Adrenal gland (tissue), 12 donors: ENCODE results near the gene EFCAB8. TPM values are rescaled to one million over a fixed set of nuclear protein-coding genes. Genes with fewer than 3 reads are reported as not detected.

Experiments
- DNase-seq, 7 donors: peaks; one replicate each; pipeline ENCODE4 v3.0.0-alpha.2; 2019 to 2020
- H3K27ac ChIP-seq, 5 donors: fragments of 200-600 bp; sonication (generic) in 4 of 5; 1 replicate in 3 of 5; 2 replicates in 2 of 5; pipeline versions ENCODE4 v1.5.1 to v1.8.0; 2016 to 2020; ENCODE audit warnings: mild to moderate bottlenecking in 1 of 5
- H3K27me3 ChIP-seq: fragments of 200-600 bp; 2 replicates; pipeline ENCODE4 v1.8.0; 2021
- H3K36me3 ChIP-seq, 2 donors: fragments of 200-600 bp; replicated peaks in 1 of 2; 1 replicate in 1 of 2; 2 replicates in 1 of 2; pipeline versions ENCODE4 v1.5.1 to v1.8.0; 2018 to 2022
- H3K4me1 ChIP-seq, 2 donors: fragments of 200-600 bp; replicated peaks in 1 of 2; 1 replicate in 1 of 2; 2 replicates in 1 of 2; pipeline versions ENCODE4 v1.5.1 to v1.8.0; 2018 to 2021
- H3K4me3 ChIP-seq, 4 donors: fragments of 200-600 bp; sonication (generic) in 3 of 4; one replicate each; pipeline ENCODE4 v1.5.1; 2016 to 2018
- H3K9me3 ChIP-seq, 3 donors: fragments of 200-600 bp; sonication (generic) in 1 of 3; replicated peaks in 1 of 3; 1 replicate in 2 of 3; 2 replicates in 1 of 3; pipeline versions ENCODE4 v1.5.1 to v1.8.0; 2016 to 2021
- POLR2A ChIP-seq, 2 donors: fragments of 450-650 bp; IDR thresholded peaks; one replicate each; pipeline ENCODE4 v1.6.1; 2017; ENCODE audit warnings: antibody characterized with exemption in 2 of 2, mild to moderate bottlenecking in 2 of 2, moderate library complexity in 1 of 2
- WGBS, 4 donors: extraction: QIAGEN DNeasy Blood & Tissue Kit in 2 of 4; methylation state at CpG; one replicate each; pipeline versions ENCODE4 v1.1.5 to v1.1.7; 2013 to 2017; 5-methylcytosine and 5-hydroxymethylcytosine counted together
- intact Hi-C, 2 donors: fragments of 100-400 bp; cut with DNase I; formaldehyde crosslinking; loops; one replicate each; pipeline versions ENCODE4 v1.14.1 to v1.15.0; 2022 to 2023
- polyA plus RNA-seq, 3 donors: library from polyadenylated mRNA; stranded (reverse); fragments of 200-250 nt in 2 of 3; fragments of 350-450 nt in 1 of 3; fragmentation: Illumina TruSeq in 1 of 3; extraction: RNeasy Lipid Tissue Mini Kit (QIAGEN cat#74804) in 1 of 3; gene quantifications; one replicate each; pipeline ENCODE4 v1.2.3, GENCODE V29; 2013 to 2014
- total RNA-seq, 9 donors: library from RNA; depleted of rRNA in 4 of 9; stranded (reverse); fragments of >200 nt in 4 of 9; fragments of 120-200 nt in 1 of 9; fragmentation: NEBNext Ultra II Directional in 1 of 9; extraction: Animal tissue kit (Norgen Biotek cat#: 25700) in 1 of 9; gene quantifications; one replicate each; pipeline versions ENCODE4 v1.1.0 to v1.2.4, GENCODE V29; 2013 to 2023
- TF ChIP-seq, protein P1 (sequence below), 6 experiments: fragments of 450-650 bp in 4 of 6; fragments of 200-600 bp in 2 of 6; sonication (generic) in 1 of 6; IDR thresholded peaks; 1 replicate in 5 of 6; 2 replicates in 1 of 6; pipeline versions ENCODE4 v1.5.1 to v1.8.0; 2016 to 2021; ENCODE audit warnings: antibody characterized with exemption in 6 of 6, mild to moderate bottlenecking in 2 of 6, moderate library complexity in 1 of 6
- donor health status: healthy with polysubstance abuse.
- donor health status: Bipolar disorder and iron deficiency.
- donor health status: DM: yes; HTN: yes; CAD: no.
- donor health status: DM: no; HTN: no; CAD: no.
- donor health status: DM: no; HTN: no; CAD: no.
- donor health status: DM: yes; HTN: yes; CAD: no.

EFCAB8 gene
- total and polyA plus RNA-seq, 12 donors, result 0.03 to 0.40 (median 0.06) TPM; not detected in 8

DNA sequence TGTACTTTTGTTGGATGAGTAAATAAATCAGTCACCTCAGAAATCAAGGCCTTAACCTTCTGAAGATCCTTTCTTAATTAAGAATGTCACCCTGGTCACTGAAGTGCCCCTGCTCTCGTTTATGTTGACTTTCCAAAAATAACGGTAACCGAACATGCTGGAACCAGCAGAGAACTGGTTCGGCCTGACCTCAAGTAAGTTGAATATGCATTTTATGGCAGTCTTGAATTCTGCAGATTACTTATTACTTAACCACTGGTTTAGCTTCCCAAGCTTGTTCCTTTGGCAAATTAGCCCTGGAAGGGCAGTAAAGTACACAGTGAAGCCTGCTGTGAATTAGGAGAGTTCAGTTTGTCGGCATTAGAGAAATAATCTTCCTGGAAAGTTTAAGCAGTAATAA, 26.7 kb upstream of the EFCAB8 start:
- Histone ChIP-seq H3K36me3 (peaks cover 0 to 43% of the 10 kb centered on the region in 2 donors), H3K9me3 (no peaks in the 10 kb centered on the region), H3K27ac (no peak overlapping the region), H3K4me3 (no peak overlapping the region), H3K4me1 (peaks cover 12 to 22% of the 10 kb centered on the region in 2 donors), H3K27me3 (no peaks in the 10 kb centered on the region)
- WGBS, 4 donors, result 78 to 83% (median 80%) methylated on average over 5 of the region's 5 CpGs
- DNase-seq, result no peak
- no peak for TF ChIP-seq POLR2A (IDR thresholded peaks at IDR 0.05)
- TF ChIP-seq, protein P1, sequence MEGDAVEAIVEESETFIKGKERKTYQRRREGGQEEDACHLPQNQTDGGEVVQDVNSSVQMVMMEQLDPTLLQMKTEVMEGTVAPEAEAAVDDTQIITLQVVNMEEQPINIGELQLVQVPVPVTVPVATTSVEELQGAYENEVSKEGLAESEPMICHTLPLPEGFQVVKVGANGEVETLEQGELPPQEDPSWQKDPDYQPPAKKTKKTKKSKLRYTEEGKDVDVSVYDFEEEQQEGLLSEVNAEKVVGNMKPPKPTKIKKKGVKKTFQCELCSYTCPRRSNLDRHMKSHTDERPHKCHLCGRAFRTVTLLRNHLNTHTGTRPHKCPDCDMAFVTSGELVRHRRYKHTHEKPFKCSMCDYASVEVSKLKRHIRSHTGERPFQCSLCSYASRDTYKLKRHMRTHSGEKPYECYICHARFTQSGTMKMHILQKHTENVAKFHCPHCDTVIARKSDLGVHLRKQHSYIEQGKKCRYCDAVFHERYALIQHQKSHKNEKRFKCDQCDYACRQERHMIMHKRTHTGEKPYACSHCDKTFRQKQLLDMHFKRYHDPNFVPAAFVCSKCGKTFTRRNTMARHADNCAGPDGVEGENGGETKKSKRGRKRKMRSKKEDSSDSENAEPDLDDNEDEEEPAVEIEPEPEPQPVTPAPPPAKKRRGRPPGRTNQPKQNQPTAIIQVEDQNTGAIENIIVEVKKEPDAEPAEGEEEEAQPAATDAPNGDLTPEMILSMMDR (IDR thresholded peaks at IDR 0.05), result no peak
- intact Hi-C loops, result no loop called here

DNA sequence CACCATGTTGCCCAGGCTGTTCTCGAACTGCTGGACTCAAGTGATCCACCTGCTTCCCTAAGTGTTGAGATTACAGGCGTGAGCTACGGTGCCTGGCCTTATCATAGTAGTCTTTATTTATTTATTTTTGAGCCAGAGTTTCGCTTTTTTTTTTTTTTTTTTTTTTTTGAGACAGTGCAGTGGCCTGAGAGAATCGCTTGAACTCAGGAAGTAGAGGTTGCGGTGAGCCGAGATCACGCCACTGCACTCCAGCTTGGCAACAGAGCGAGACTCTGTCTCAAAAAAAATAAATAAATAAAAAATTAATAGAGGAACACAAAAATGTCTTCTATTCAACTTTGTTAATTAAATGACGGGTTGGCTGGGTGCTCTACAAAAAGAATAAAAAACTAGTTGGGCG, 26.1 kb upstream of the EFCAB8 start:
- Histone ChIP-seq H3K9me3 (no peaks in the 10 kb centered on the region), H3K27me3 (no peaks in the 10 kb centered on the region), H3K4me3 (no peak overlapping the region), H3K27ac (no peak overlapping the region), H3K4me1 (peaks cover 12 to 20% of the 10 kb centered on the region in 2 donors), H3K36me3 (peaks cover 0 to 43% of the 10 kb centered on the region in 2 donors)
- WGBS, 4 donors, result 77 to 90% (median 84%) methylated on average over 11 of the region's 11 CpGs
- no peak for DNase-seq
- no peak for TF ChIP-seq POLR2A (IDR thresholded peaks at IDR 0.05)
- TF ChIP-seq, protein P1 (IDR thresholded peaks at IDR 0.05), result no peak
- intact Hi-C loops, result no loop called here

DNA sequence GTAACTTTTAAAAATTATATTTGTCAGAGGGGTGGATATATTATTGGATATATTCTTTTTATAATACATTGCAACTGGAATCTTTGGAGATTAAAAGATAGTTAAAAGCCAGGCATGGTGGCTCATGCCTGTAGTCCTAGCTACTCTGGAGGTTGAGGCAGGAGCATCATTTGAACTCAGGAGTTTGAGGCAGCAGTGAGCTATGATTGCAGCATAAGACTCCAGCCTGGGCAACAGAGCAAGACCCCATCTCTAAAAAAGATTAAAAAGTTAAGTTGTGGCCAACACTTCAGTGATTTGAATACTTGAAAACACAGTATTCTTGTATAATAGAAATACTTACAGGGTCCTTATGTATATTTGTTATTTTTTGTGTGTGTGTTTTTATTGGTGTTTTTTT, 23.8 kb upstream of the EFCAB8 start:
- peaks cover 5% of the 10 kb centered on the region in 2 donors for H3K4me1 ChIP-seq
- H3K4me3 ChIP-seq, result no peak overlapping the region
- TF ChIP-seq, protein P1 (IDR thresholded peaks at IDR 0.05), result no peak
- no peak for TF ChIP-seq POLR2A (IDR thresholded peaks at IDR 0.05)
- H3K36me3 ChIP-seq, result peaks cover 0 to 53% of the 10 kb centered on the region in 2 donors
- H3K27me3 ChIP-seq, result no peaks in the 10 kb centered on the region
- DNase-seq, result no peak
- no peaks in the 10 kb centered on the region for H3K9me3 ChIP-seq
- intact Hi-C loops, result no loop called here
- no peak overlapping the region for H3K27ac ChIP-seq

DNA sequence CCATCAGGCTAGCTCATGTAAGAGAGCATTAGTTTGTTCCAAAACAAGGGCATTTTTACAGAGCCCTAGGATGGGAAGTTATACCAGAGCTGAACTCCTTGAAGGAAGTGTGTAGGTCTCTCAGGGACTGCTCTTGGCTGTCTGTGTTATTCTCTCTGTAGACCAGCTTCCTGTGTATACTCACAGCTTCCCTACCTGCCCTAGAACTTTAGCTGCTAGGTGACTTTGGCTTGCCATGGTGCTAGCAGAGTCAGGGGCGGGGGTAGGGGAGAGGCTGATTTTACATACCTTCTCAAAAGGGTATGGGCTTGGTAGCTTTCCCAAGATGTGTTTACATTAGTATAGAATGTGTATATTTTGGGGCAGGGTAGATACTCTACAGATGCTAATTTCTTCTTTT, 21.6 kb upstream of the EFCAB8 start:
- no peak overlapping the region for H3K27ac ChIP-seq
- 44 to 55% (median 48%) methylated on average over 1 of the region's 1 CpG for WGBS, 4 donors
- DNase-seq, result no peak
- H3K9me3 ChIP-seq, result no peaks in the 10 kb centered on the region
- no peaks in the 10 kb centered on the region for H3K27me3 ChIP-seq
- H3K4me1 ChIP-seq, result no peaks in the 10 kb centered on the region
- peaks cover 0 to 71% of the 10 kb centered on the region in 2 donors for H3K36me3 ChIP-seq
- no peak for TF ChIP-seq POLR2A (IDR thresholded peaks at IDR 0.05)
- TF ChIP-seq, protein P1 (IDR thresholded peaks at IDR 0.05), result no peak
- no peak overlapping the region for H3K4me3 ChIP-seq
- intact Hi-C loops, result no loop called here
